Gastrocnemius medialis (tissue), 4 donors: ENCODE results near the gene TNPO3. TPM values are rescaled to one million over a fixed set of nuclear protein-coding genes. Genes with fewer than 3 reads are reported as not detected.

ENCODE experiments used
- ATAC-seq, 2 donors: fragments of 150-250 bp; one replicate each; pipeline ENCODE4 v1.9.1; 2016
- DNase-seq, 2 donors: peaks; one replicate each; pipeline ENCODE4 v3.0.0-alpha.2; 2019
- H3K27ac ChIP-seq, 4 donors: fragments of 200-600 bp; sonication (generic); 1 replicate in 1 of 4; 2 replicates in 3 of 4; pipeline ENCODE4 v1.5.1; 2016 to 2018; ENCODE audit warnings: mild to moderate bottlenecking in 2 of 4, moderate library complexity in 1 of 4
- H3K27me3 ChIP-seq, 3 donors: fragments of 200-600 bp; sonication (generic) in 2 of 3; 1 replicate in 1 of 3; 2 replicates in 2 of 3; pipeline versions ENCODE4 v1.5.1 to v1.6.0; 2016 to 2019; ENCODE audit warnings: mild to moderate bottlenecking in 1 of 3, moderate library complexity in 1 of 3
- H3K36me3 ChIP-seq, 2 donors: fragments of 200-600 bp; sonication (generic) in 1 of 2; one replicate each; pipeline ENCODE4 v1.5.1; 2017 to 2018
- H3K4me1 ChIP-seq, 2 donors: fragments of 200-600 bp; sonication (generic) in 1 of 2; one replicate each; pipeline ENCODE4 v1.5.1; 2016 to 2017; ENCODE audit warnings: mild to moderate bottlenecking in 2 of 2
- H3K4me3 ChIP-seq, 4 donors: fragments of 200-600 bp; sonication (generic) in 3 of 4; 1 replicate in 1 of 4; 2 replicates in 3 of 4; pipeline ENCODE4 v1.5.1; 2016 to 2019; ENCODE audit warnings: mild to moderate bottlenecking in 2 of 4
- H3K9me3 ChIP-seq, 3 donors: fragments of 200-600 bp; sonication (generic) in 2 of 3; 1 replicate in 1 of 3; 2 replicates in 2 of 3; pipeline ENCODE4 v1.5.1; 2016 to 2019
- POLR2A ChIP-seq, 2 donors: fragments of 450-650 bp; IDR thresholded peaks; one replicate each; pipeline ENCODE4 v1.6.1; 2017; ENCODE audit warnings: antibody characterized with exemption in 2 of 2, mild to moderate bottlenecking in 2 of 2, moderate library complexity in 2 of 2
- in situ Hi-C, 4 donors: fragments of 200-750 bp; cut with MboI; loops; one replicate each; pipeline versions ENCODE4 v1.15.0 to v1.8.0; 2017; ENCODE audit warnings: low sequenced_read_pairs in 4 of 4
- intact Hi-C: fragments of 100-400 bp; cut with DNase I; formaldehyde crosslinking; loops from one replicate; pipeline ENCODE4 v1.15.1; 2023; ENCODE audit warnings: low total_unique reads
- total RNA-seq, 4 donors: library from RNA; depleted of rRNA; stranded (reverse); fragments of >200 nt; gene quantifications; one replicate each; pipeline versions ENCODE4 v1.1.0 to v1.2.3, GENCODE V29; 2016
- TF ChIP-seq, protein P1 (sequence below), 5 experiments: fragments of 450-650 bp in 3 of 5; fragments of 200-600 bp in 2 of 5; sonication (generic) in 2 of 5; IDR thresholded peaks in 4 of 5; conservative IDR thresholded peaks in 1 of 5; 1 replicate in 4 of 5; 2 replicates in 1 of 5; pipeline ENCODE4 v1.5.1; 2016 to 2019; ENCODE audit warnings: antibody characterized with exemption in 5 of 5, mild to moderate bottlenecking in 3 of 5, moderate library complexity in 3 of 5

Gene TNPO3
- total RNA-seq, 4 donors from 2014 or later, result 39.1 to 50.9 (median 50.5) TPM

DNA sequence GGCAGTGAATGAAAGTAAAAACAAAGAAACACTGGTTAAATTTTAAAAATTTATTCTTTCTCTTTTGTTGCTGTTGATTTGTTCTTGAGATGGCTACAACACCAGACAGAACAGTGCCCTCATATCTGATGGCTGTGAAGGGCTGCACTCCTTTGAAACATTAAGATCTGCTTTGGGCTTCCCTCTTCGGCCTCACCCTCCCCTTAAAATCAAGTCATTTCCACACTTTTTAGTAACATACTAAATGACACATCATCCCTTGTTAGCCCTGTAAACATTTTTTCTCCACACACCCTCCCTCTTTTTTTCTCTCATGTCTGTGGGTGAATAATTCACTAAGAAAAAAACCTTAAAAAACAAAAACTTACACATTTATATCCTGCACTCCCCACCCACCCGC lies 100.8 kb downstream of the TNPO3 start:
- H3K9me3 ChIP-seq, result no peaks in the 10 kb centered on the region
- DNase-seq (no peak), ATAC-seq (no peak)
- in situ Hi-C loops, result no loop called here
- no peaks in the 10 kb centered on the region for H3K27me3 ChIP-seq
- H3K4me1 ChIP-seq, result no peaks in the 10 kb centered on the region
- no peak overlapping the region for H3K27ac ChIP-seq
- TF ChIP-seq POLR2A (IDR thresholded peaks at IDR 0.05), result no peak
- TF ChIP-seq, protein P1, sequence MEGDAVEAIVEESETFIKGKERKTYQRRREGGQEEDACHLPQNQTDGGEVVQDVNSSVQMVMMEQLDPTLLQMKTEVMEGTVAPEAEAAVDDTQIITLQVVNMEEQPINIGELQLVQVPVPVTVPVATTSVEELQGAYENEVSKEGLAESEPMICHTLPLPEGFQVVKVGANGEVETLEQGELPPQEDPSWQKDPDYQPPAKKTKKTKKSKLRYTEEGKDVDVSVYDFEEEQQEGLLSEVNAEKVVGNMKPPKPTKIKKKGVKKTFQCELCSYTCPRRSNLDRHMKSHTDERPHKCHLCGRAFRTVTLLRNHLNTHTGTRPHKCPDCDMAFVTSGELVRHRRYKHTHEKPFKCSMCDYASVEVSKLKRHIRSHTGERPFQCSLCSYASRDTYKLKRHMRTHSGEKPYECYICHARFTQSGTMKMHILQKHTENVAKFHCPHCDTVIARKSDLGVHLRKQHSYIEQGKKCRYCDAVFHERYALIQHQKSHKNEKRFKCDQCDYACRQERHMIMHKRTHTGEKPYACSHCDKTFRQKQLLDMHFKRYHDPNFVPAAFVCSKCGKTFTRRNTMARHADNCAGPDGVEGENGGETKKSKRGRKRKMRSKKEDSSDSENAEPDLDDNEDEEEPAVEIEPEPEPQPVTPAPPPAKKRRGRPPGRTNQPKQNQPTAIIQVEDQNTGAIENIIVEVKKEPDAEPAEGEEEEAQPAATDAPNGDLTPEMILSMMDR (IDR thresholded peaks at IDR 0.05 in 4 of 5, conservative IDR thresholded peaks at IDR 0.05 in 1 of 5), result no peak
- H3K36me3 ChIP-seq, result peaks cover 0 to 63% of the 10 kb centered on the region in 2 donors
- intact Hi-C loops, result no loop called here
- no peak overlapping the region for H3K4me3 ChIP-seq

GRCh38 chr7:128951296-128951695 lies 103.6 kb downstream of the TNPO3 start:
- DNase-seq (no peak), ATAC-seq (no peak)
- no peak overlapping the region for H3K4me3 ChIP-seq
- intact Hi-C loops (no loop called here), in situ Hi-C loops (no loop called here)
- H3K9me3 ChIP-seq, result no peaks in the 10 kb centered on the region
- no peaks in the 10 kb centered on the region for H3K4me1 ChIP-seq
- TF ChIP-seq POLR2A (IDR thresholded peaks at IDR 0.05), result no peak
- TF ChIP-seq, protein P1 (IDR thresholded peaks at IDR 0.05 in 4 of 5, conservative IDR thresholded peaks at IDR 0.05 in 1 of 5), result no peak
- no peaks in the 10 kb centered on the region for H3K27me3 ChIP-seq
- peaks cover 0 to 40% of the 10 kb centered on the region in 2 donors for H3K36me3 ChIP-seq
- H3K27ac ChIP-seq, result no peak overlapping the region

DNA sequence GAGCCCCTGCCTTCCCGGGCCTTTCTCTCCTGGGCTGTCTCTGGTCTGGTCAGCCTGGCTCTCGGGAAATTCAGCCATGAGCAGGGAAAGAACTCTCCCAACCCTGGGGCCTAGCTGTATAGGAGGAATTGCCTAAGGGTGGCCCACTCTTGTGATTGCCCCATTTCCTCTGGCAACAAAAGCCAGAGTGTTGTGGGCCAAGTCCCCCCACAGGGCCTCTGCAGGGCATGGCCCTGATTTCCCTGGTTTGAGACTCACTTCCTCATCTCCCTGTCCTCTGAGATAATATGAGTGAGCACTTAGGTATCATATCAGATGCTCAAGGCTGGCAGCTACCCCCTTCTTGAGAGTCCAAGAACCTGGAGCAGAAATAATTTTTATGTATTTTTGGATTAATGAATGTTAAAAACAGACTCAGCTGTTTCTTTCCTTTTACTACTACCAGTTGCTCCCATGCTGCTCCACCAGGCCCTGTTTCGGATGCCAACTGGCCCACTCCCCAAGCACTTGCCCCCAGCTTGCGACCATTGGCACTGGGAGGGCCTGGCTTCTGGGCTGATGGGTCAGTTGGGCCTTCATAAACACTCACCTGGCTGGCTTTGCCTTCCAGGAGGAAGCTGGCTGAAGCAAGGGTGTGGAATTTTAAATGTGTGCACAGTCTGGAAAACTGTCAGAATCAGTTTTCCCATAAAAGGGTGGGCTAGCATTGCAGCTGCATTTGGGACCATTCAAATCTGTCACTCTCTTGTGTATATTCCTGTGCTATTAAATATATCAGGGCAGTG lies 105.7 kb downstream of the TNPO3 start:
- H3K36me3 ChIP-seq, result peaks cover 0 to 20% of the 10 kb centered on the region in 2 donors
- H3K27ac ChIP-seq, result no peak overlapping the region
- no peaks in the 10 kb centered on the region for H3K4me1 ChIP-seq
- H3K27me3 ChIP-seq, result no peaks in the 10 kb centered on the region
- in situ Hi-C loops, result no loop called here
- ATAC-seq (no peak), DNase-seq (no peak)
- H3K9me3 ChIP-seq, result no peaks in the 10 kb centered on the region
- H3K4me3 ChIP-seq, result no peak overlapping the region
- no peak for TF ChIP-seq POLR2A (IDR thresholded peaks at IDR 0.05)
- TF ChIP-seq, protein P1 (IDR thresholded peaks at IDR 0.05 in 4 of 5, conservative IDR thresholded peaks at IDR 0.05 in 1 of 5), result no peak
- intact Hi-C loops, result no loop called here

DNA sequence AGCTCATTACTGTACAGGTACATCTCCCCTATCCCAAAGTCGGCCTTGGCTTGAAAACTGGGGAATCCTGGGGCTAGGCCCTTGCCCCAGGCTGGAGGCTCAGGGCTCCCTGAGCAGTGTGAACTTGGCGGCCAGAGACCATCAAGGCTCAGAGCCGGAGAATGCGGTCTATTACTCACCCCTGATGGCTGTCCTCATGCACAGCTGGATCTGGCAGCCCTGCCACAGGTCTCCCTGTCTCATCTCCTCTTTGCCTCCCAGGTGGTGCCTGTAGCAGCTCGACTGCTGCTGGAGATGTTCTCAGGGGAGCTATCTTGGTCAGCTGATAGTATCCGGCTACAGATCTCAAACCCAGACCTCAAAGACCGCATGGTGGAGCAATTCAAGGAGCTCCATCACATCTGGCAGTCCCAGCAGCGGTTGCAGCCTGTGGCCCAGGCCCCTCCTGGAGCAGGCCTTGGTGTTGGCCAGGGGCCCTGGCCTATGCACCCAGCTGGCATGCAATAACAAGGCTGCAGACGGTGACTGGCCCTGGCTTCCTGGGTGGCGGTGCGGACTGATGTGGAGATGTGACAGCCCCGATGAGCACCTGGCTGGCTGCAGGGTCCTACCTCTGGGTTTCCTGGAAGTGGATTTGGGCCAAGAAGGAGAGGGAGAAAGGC lies 106.5 kb downstream of the TNPO3 start:
- no peak for DNase-seq
- no peak for TF ChIP-seq POLR2A (IDR thresholded peaks at IDR 0.05)
- TF ChIP-seq, protein P1 (IDR thresholded peaks at IDR 0.05 in 4 of 5, conservative IDR thresholded peaks at IDR 0.05 in 1 of 5), result no peak
- H3K36me3 ChIP-seq, result peaks cover 0 to 13% of the 10 kb centered on the region in 2 donors
- ATAC-seq, result no peak
- no peaks in the 10 kb centered on the region for H3K27me3 ChIP-seq
- no peak overlapping the region for H3K27ac ChIP-seq
- H3K4me3 ChIP-seq, result no peak overlapping the region
- in situ Hi-C loops, result no loop called here
- no peaks in the 10 kb centered on the region for H3K9me3 ChIP-seq
- intact Hi-C loops, result no loop called here
- no peaks in the 10 kb centered on the region for H3K4me1 ChIP-seq
